CD4-positive, alpha-beta memory T cell (primary cell): Measurements from ENCODE around the gene RAPGEFL1. TPM values are rescaled to one million over a fixed set of nuclear protein-coding genes. Genes with fewer than 3 reads are reported as not detected.

Experiments
- CTCF ChIA-PET: fragments of 350-600 bp; sonication (Branson Sonifier 250); formaldehyde crosslinking; loops from one replicate; lab custom pipeline; 2021; ENCODE audit warnings: inconsistent platforms; ENCODE audit not compliant: partially characterized antibody; lab: Charles Lee
- POLR2A ChIA-PET: fragments of 350-600 bp; sonication (Branson Sonifier 250); formaldehyde crosslinking; loops from one replicate; lab custom pipeline; 2021; ENCODE audit not compliant: partially characterized antibody; lab: Charles Lee
- DNase-seq, 5 donors: peaks; one replicate each; pipeline versions ENCODE4 v3.0.0 to v3.0.0-alpha.2; 2020 to 2022; ENCODE audit warnings: mixed read lengths in 1 of 5
- H3K27ac ChIP-seq: one replicate; pipeline ENCODE4 v1.7.0; 2013; ENCODE audit warnings: low read depth, low read length
- H3K27me3 ChIP-seq: 2 replicates; pipeline ENCODE4 v1.7.0; 2013; ENCODE audit warnings: mild to moderate bottlenecking, low read length, moderate library complexity; ENCODE audit not compliant: insufficient read depth
- H3K36me3 ChIP-seq: 2 replicates; pipeline ENCODE4 v1.7.0; 2013; ENCODE audit warnings: mild to moderate bottlenecking, low read length, moderate library complexity; ENCODE audit not compliant: insufficient read depth
- H3K4me1 ChIP-seq: 2 replicates; pipeline ENCODE4 v1.7.0; 2013; ENCODE audit warnings: mild to moderate bottlenecking, low read length, moderate library complexity; ENCODE audit not compliant: insufficient read depth
- H3K4me3 ChIP-seq, 2 donors: one replicate each; pipeline ENCODE4 v1.7.0; 2013; ENCODE audit warnings: low read length in 2 of 2, mild to moderate bottlenecking in 1 of 2
- H3K9me3 ChIP-seq, 2 donors: one replicate each; pipeline ENCODE4 v1.7.0; 2013; ENCODE audit warnings: low read length in 2 of 2, control low read depth in 1 of 2; ENCODE audit not compliant: control insufficient read depth in 1 of 2
- H3K27ac Mint-ChIP-seq, 7 donors: one replicate each; pipeline ENCODE4 v1.8.0; 2020 to 2021; ENCODE audit warnings: mixed read lengths in 7 of 7, mild to moderate bottlenecking in 6 of 7, inconsistent platforms in 3 of 7, moderate library complexity in 3 of 7
- H3K27me3 Mint-ChIP-seq, 2 donors: one replicate each; pipeline ENCODE4 v1.8.0; 2020 to 2021; ENCODE audit warnings: mixed read lengths in 2 of 2
- H3K36me3 Mint-ChIP-seq, 2 donors: one replicate each; pipeline ENCODE4 v1.8.0; 2020 to 2021; ENCODE audit warnings: mixed read lengths in 2 of 2, inconsistent platforms in 1 of 2, mild to moderate bottlenecking in 1 of 2
- H3K4me1 Mint-ChIP-seq, 4 donors: one replicate each; pipeline ENCODE4 v1.8.0; 2020 to 2021; ENCODE audit warnings: mixed read lengths in 4 of 4, mild to moderate bottlenecking in 1 of 4
- H3K4me3 Mint-ChIP-seq, 8 donors: one replicate each; pipeline ENCODE4 v1.8.0; 2020 to 2021; ENCODE audit warnings: mixed read lengths in 8 of 8, mild to moderate bottlenecking in 7 of 8, moderate library complexity in 6 of 8, inconsistent platforms in 3 of 8
- H3K9me3 Mint-ChIP-seq, 8 donors: one replicate each; pipeline ENCODE4 v1.8.0; 2020 to 2021; ENCODE audit warnings: mixed read lengths in 8 of 8, mild to moderate bottlenecking in 5 of 8, inconsistent platforms in 3 of 8, moderate library complexity in 1 of 8
- intact Hi-C: fragments of 100-400 bp; cut with micrococcal nuclease; formaldehyde crosslinking; loops from one replicate; pipeline ENCODE4 v1.15.1; 2023
- polyA plus RNA-seq, 2 donors: library from polyadenylated mRNA; unstranded; fragments of 300-500 nt; fragmentation: Illumina TruSeq; gene quantifications; one replicate each; pipeline ENCODE4 v1.2.3, GENCODE V29; 2021
- total RNA-seq, 2 experiments: library from RNA; stranded (reverse); gene quantifications; one replicate each; pipeline ENCODE4 v1.2.3, GENCODE V29; 2021

RAPGEFL1 gene
- total and polyA plus RNA-seq, 4 experiments from 2014 or later, result 0.13 to 6.5 (median 5.4) TPM; not detected in 1

- no peaks in the 10 kb centered on the region for H3K9me3 ChIP-seq
- Mint-ChIP-seq H3K4me1 (peaks cover 3 to 15% (median 9%) of the 10 kb centered on the region in 4 donors), H3K9me3 (no peaks in the 10 kb centered on the region), H3K36me3 (peaks cover 43 to 71% of the 10 kb centered on the region in 2 donors), H3K27me3 (no peaks in the 10 kb centered on the region), H3K4me3 (no peak overlapping the region), H3K27ac (peak overlapping the region in 1 of 7 donors; percentile 37)
- ChIA-PET CTCF (interaction anchor here (11.0 kb wide), 1 partner anchor 58 kb away, joined by 287 read pairs; no protein-coding TSS in a partner anchor), POLR2A (no interaction called here)
- no peak overlapping the region for H3K27ac ChIP-seq
- no peak overlapping the region for H3K4me3 ChIP-seq
- peaks cover 2% of the 10 kb centered on the region for H3K4me1 ChIP-seq
- H3K27me3 ChIP-seq, result no peaks in the 10 kb centered on the region
- peaks cover 61% of the 10 kb centered on the region for H3K36me3 ChIP-seq
- intact Hi-C loops, result no loop called here
- no peak for DNase-seq
Measured at GRCh38 chr17:40171750-40172149, 5.5 kb upstream of the RAPGEFL1 start.

- Histone ChIP-seq H3K4me1 (peaks cover 7% of the 10 kb centered on the region), H3K27ac (no peak overlapping the region), H3K27me3 (no peaks in the 10 kb centered on the region), H3K4me3 (no peak overlapping the region), H3K36me3 (peaks cover 47% of the 10 kb centered on the region), H3K9me3 (no peaks in the 10 kb centered on the region)
- Mint-ChIP-seq H3K4me1 (peaks cover 7 to 18% (median 13%) of the 10 kb centered on the region in 4 donors), H3K4me3 (no peak overlapping the region), H3K36me3 (peaks cover 34 to 60% of the 10 kb centered on the region in 2 donors), H3K27me3 (no peaks in the 10 kb centered on the region), H3K9me3 (no peaks in the 10 kb centered on the region), H3K27ac (peak overlapping the region in 5 of 7 donors; percentile 13 to 51 (median 36))
- CTCF ChIA-PET, result interaction anchor here (0.6 to 11.0 kb wide), 3 partner anchors 19 to 98 kb away, joined by 3 to 287 read pairs (median 3); no protein-coding TSS in a partner anchor
- DNase-seq, result no peak
- intact Hi-C loops, result no loop called here
- POLR2A ChIA-PET, result interaction anchor here (1.2 to 1.6 kb wide), 2 partner anchors 33 to 62 kb away, joined by 4 to 5 read pairs; partner anchors contain the start of gene CASC3
Measured at GRCh38 chr17:40173091-40173777, 4.0 kb upstream of the RAPGEFL1 start.

GRCh38 chr17:40173778-40174135 is 3.5 kb upstream of the RAPGEFL1 start:
- H3K4me1 ChIP-seq, result peaks cover 7% of the 10 kb centered on the region
- DNase-seq, result no peak
- H3K27me3 ChIP-seq, result no peaks in the 10 kb centered on the region
- H3K27ac ChIP-seq, result no peak overlapping the region
- Mint-ChIP-seq H3K9me3 (no peaks in the 10 kb centered on the region), H3K27ac (peak overlapping the region in 3 of 7 donors; percentile 13 to 51 (median 47)), H3K4me3 (no peak overlapping the region), H3K4me1 (peaks cover 6 to 17% (median 9%) of the 10 kb centered on the region in 4 donors), H3K27me3 (no peaks in the 10 kb centered on the region), H3K36me3 (peaks cover 29 to 55% of the 10 kb centered on the region in 2 donors)
- ChIA-PET POLR2A (interaction anchor here (0.9 to 1.6 kb wide), 2 partner anchors 34 to 75 kb away, joined by 3 to 4 read pairs; partner anchors contain the start of gene CASC3), CTCF (interaction anchor here (0.6 to 11.0 kb wide), 5 partner anchors 17 to 147 kb away, joined by 3 to 287 read pairs (median 5); no protein-coding TSS in a partner anchor)
- no peaks in the 10 kb centered on the region for H3K9me3 ChIP-seq
- H3K4me3 ChIP-seq, result no peak overlapping the region
- peaks cover 43% of the 10 kb centered on the region for H3K36me3 ChIP-seq
- intact Hi-C loops, result no loop called here

- Mint-ChIP-seq H3K4me3 (no peak overlapping the region), H3K27ac (peak overlapping the region in 4 of 7 donors; percentile 22 to 61 (median 40)), H3K27me3 (no peaks in the 10 kb centered on the region), H3K4me1 (peaks cover 6 to 17% (median 8%) of the 10 kb centered on the region in 4 donors), H3K9me3 (no peaks in the 10 kb centered on the region), H3K36me3 (peaks cover 23 to 48% of the 10 kb centered on the region in 2 donors)
- no peak overlapping the region for H3K27ac ChIP-seq
- H3K9me3 ChIP-seq, result no peaks in the 10 kb centered on the region
- no peaks in the 10 kb centered on the region for H3K27me3 ChIP-seq
- ChIA-PET CTCF (interaction anchor here (0.8 to 11.0 kb wide), 6 partner anchors 16 to 161 kb away, joined by 3 to 287 read pairs (median 6); no protein-coding TSS in a partner anchor), POLR2A (interaction anchor here (0.6 to 0.9 kb wide), 2 partner anchors 62 to 76 kb away, joined by 3 read pairs; no protein-coding TSS in a partner anchor)
- DNase-seq, result no peak
- H3K4me3 ChIP-seq, result no peak overlapping the region
- peaks cover 7% of the 10 kb centered on the region for H3K4me1 ChIP-seq
- H3K36me3 ChIP-seq, result peaks cover 36% of the 10 kb centered on the region
- intact Hi-C loops, result no loop called here
Measured at GRCh38 chr17:40174514-40174913, 2.8 kb upstream of the RAPGEFL1 start.

- Histone ChIP-seq H3K4me1 (peaks cover 7% of the 10 kb centered on the region), H3K9me3 (no peaks in the 10 kb centered on the region), H3K27ac (no peak overlapping the region), H3K27me3 (no peaks in the 10 kb centered on the region), H3K36me3 (peaks cover 22% of the 10 kb centered on the region), H3K4me3 (no peak overlapping the region)
- Mint-ChIP-seq H3K27ac (peak overlapping the region in 5 of 7 donors; percentile 7 to 69 (median 42)), H3K9me3 (no peaks in the 10 kb centered on the region), H3K36me3 (peaks cover 14 to 36% of the 10 kb centered on the region in 2 donors), H3K4me1 (peaks cover 6 to 17% (median 8%) of the 10 kb centered on the region in 4 donors), H3K27me3 (no peaks in the 10 kb centered on the region), H3K4me3 (peak overlapping the region in 2 of 8 donors; percentile 61 to 67)
- CTCF ChIA-PET, result interaction anchor here (1.0 to 11.0 kb wide), 5 partner anchors 14 to 161 kb away, joined by 3 to 287 read pairs (median 6); partner anchors contain the start of gene CSF3
- POLR2A ChIA-PET, result interaction anchor here (0.7 to 3.1 kb wide), 5 partner anchors 15 to 51 kb away, joined by 3 to 11 read pairs (median 4); partner anchors contain the start of genes CASC3 and WIPF2
- intact Hi-C loops, result no loop called here
- DNase-seq, result no peak
Measured at GRCh38 chr17:40175928-40176753, 1.1 kb upstream of the RAPGEFL1 start.

GRCh38 chr17:40176754-40177110 is 538 bp upstream of the RAPGEFL1 start:
- peaks cover 7% of the 10 kb centered on the region for H3K4me1 ChIP-seq
- Mint-ChIP-seq H3K4me3 (peak overlapping the region; percentile 29 to 79 (median 62)), H3K4me1 (peaks cover 6 to 17% (median 8%) of the 10 kb centered on the region in 4 donors), H3K9me3 (no peaks in the 10 kb centered on the region), H3K27me3 (no peaks in the 10 kb centered on the region), H3K36me3 (peaks cover 8 to 30% of the 10 kb centered on the region in 2 donors), H3K27ac (peak overlapping the region in 5 of 7 donors; percentile 41 to 90 (median 88))
- POLR2A ChIA-PET, result interaction anchor here (0.7 to 3.1 kb wide), 3 partner anchors 15 to 52 kb away, joined by 3 to 11 read pairs (median 4); partner anchors contain the start of gene WIPF2
- no peak for DNase-seq
- intact Hi-C loops, result no loop called here
- H3K27me3 ChIP-seq, result no peaks in the 10 kb centered on the region
- no peak overlapping the region for H3K27ac ChIP-seq
- CTCF ChIA-PET, result interaction anchor here (1.1 to 11.0 kb wide), 2 partner anchors 63 to 162 kb away, joined by 3 to 287 read pairs; partner anchors contain the start of gene CSF3
- peaks cover 16% of the 10 kb centered on the region for H3K36me3 ChIP-seq
- no peak overlapping the region for H3K4me3 ChIP-seq
- no peaks in the 10 kb centered on the region for H3K9me3 ChIP-seq
